OCI-LY1 (cell line): ENCODE data around the gene DNAH7.

ENCODE experiments used
- EZH2 ChIP-seq: fragments of 200-600 bp; sonication (generic), shearing (Covaris generic); IDR thresholded peaks from 2 replicates; pipeline ENCODE4 v1.8.0; 2017; ENCODE audit warnings: borderline replicate concordance, mixed run types, mild to moderate bottlenecking, antibody characterized with exemption, low read length, moderate library complexity, mixed read lengths
- TF ChIP-seq, protein P1 (sequence below): fragments of 200-600 bp; sonication (generic), shearing (Covaris generic); IDR thresholded peaks from 2 replicates; pipeline ENCODE4 v1.5.1; 2017; ENCODE audit warnings: mild to moderate bottlenecking, antibody characterized with exemption, low read length, moderate library complexity, mixed read lengths

DNA sequence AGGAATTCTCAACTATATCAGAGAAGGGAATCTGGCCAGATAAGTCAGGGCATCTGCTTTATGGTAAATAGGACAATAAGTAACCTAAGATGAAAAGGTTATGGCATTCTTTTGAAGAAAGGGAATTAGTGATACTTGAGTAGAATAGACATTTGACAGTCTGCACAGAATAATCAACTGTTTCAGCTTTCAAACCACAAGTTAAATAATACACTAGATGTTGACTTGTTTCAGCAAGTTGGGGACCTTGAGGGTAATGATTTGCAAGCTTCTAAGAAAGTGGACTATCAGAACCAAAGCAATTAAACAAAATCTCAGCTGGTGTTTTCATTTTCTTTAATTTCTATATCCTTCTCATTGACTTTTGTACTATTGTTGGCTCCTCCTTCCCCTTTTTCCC, 357.2 kb downstream of the DNAH7 start:
- TF ChIP-seq, protein P1, sequence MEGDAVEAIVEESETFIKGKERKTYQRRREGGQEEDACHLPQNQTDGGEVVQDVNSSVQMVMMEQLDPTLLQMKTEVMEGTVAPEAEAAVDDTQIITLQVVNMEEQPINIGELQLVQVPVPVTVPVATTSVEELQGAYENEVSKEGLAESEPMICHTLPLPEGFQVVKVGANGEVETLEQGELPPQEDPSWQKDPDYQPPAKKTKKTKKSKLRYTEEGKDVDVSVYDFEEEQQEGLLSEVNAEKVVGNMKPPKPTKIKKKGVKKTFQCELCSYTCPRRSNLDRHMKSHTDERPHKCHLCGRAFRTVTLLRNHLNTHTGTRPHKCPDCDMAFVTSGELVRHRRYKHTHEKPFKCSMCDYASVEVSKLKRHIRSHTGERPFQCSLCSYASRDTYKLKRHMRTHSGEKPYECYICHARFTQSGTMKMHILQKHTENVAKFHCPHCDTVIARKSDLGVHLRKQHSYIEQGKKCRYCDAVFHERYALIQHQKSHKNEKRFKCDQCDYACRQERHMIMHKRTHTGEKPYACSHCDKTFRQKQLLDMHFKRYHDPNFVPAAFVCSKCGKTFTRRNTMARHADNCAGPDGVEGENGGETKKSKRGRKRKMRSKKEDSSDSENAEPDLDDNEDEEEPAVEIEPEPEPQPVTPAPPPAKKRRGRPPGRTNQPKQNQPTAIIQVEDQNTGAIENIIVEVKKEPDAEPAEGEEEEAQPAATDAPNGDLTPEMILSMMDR: no peak
- TF ChIP-seq EZH2: no peak
